ENCODE data around the gene PDE10A. TPM values are rescaled to one million over a fixed set of nuclear protein-coding genes. Genes with fewer than 3 reads are reported as not detected.
"Not testable (repeated sequence)": the region's sequence is repeated elsewhere in the genome, so short reads cannot be mapped to it uniquely, and the experiment has no call there.

Gene PDE10A
- total RNA-seq, 1 donor from 2014 or later, result 17.3 TPM

DNA sequence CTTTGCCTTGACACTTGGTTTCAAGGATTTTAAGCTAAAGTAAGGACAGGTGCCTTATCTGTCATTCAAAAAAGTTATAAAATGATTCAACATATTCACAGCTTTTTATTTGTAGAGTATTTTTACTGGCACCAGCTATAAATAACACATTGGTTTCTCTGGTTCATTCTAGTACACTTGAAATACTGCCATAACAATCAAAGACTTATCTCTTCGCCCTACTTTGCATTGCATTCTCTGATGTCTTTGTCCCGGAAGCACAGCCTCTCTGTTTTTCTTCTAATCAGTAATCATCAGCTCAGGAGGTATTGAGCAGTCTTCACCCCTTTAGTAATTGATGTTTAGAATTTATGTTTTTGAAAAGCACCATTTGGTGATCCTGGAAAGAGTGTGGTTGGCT, 156.4 kb downstream of the PDE10A start:
- Histone ChIP-seq H3K27ac (no peak overlapping the region), H3K36me3 (no peaks in the 10 kb centered on the region), H3K79me2 (ENCODE audit: low read depth) (no peaks in the 10 kb centered on the region), H3K9ac (no peak overlapping the region), H3K4me1 (no peaks in the 10 kb centered on the region), H4K20me1 (ENCODE audit: low read depth) (no peaks in the 10 kb centered on the region), H2AFZ (replicated peaks) (no peak overlapping the region), H3K9me3 (ENCODE audit: low read depth) (no peaks in the 10 kb centered on the region), H3K4me2 (no peak overlapping the region), H3K4me3 (no peak overlapping the region), H3K27me3 (no peaks in the 10 kb centered on the region), H3F3A (ENCODE audit: low read depth) (no peaks in the 10 kb centered on the region)
- Mint-ChIP-seq H3K27ac (no peak overlapping the region), H3K27me3 (ENCODE audit: insufficient read depth, low read depth) (no peaks in the 10 kb centered on the region), H3K9me3 (no peaks in the 10 kb centered on the region), H3K4me3 (no peak overlapping the region), H3K36me3 (peaks cover 6% of the 10 kb centered on the region), H3K4me1 (no peaks in the 10 kb centered on the region)
- TF ChIP-seq EZH2 (IDR thresholded peaks at IDR 0.05) (no peak), EZH2phosphoT487 (IDR thresholded peaks at IDR 0.05) (no peak)
- TF ChIP-seq, protein P1, sequence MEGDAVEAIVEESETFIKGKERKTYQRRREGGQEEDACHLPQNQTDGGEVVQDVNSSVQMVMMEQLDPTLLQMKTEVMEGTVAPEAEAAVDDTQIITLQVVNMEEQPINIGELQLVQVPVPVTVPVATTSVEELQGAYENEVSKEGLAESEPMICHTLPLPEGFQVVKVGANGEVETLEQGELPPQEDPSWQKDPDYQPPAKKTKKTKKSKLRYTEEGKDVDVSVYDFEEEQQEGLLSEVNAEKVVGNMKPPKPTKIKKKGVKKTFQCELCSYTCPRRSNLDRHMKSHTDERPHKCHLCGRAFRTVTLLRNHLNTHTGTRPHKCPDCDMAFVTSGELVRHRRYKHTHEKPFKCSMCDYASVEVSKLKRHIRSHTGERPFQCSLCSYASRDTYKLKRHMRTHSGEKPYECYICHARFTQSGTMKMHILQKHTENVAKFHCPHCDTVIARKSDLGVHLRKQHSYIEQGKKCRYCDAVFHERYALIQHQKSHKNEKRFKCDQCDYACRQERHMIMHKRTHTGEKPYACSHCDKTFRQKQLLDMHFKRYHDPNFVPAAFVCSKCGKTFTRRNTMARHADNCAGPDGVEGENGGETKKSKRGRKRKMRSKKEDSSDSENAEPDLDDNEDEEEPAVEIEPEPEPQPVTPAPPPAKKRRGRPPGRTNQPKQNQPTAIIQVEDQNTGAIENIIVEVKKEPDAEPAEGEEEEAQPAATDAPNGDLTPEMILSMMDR (IDR thresholded peaks at IDR 0.05), result no peak
- DNase-seq (ENCODE audit: low spot score), result no peak

DNA sequence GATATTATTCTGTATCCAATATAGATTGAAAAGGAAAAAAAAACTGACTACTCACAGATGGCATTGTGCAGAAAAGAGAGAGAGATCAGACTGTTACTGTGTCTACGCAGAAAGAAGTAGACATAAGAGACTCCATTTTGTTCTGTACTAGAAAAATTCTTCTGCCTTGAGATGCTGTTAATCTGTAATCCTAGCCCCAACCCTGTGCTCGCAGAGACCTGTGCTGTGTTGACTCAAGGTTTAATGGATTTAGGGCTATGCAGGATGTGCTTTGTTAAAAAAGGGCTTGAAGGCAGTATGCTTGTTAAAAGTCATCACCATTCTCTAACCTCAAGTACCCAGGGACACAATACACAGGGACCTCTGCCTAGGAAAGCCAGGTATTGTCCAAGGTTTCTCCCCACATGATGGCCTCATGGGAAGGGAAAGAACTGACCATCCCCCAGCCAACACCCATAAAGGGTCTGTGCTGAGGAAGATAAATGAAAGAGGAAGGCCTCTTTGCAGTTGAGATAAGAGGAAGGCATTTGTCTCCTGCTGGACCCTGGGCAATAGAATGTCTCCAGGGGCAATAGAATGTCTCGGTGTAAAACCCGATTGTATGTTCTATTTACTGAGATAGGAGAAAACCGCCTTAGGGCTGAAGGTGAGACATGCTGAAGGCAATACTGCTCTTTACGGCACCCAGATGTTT, 162.7 kb downstream of the PDE10A start:
- not testable (repeated sequence) for H3K27ac ChIP-seq; H3K4me3 Mint-ChIP-seq; H2AFZ ChIP-seq (replicated peaks); H3K27ac Mint-ChIP-seq; H3K4me3 ChIP-seq; H3K27me3 ChIP-seq; H3K79me2 ChIP-seq (ENCODE audit: low read depth); H3K36me3 Mint-ChIP-seq; H3F3A ChIP-seq (ENCODE audit: low read depth); H3K36me3 ChIP-seq; H4K20me1 ChIP-seq (ENCODE audit: low read depth); H3K4me1 Mint-ChIP-seq; H3K4me1 ChIP-seq; DNase-seq (ENCODE audit: low spot score); H3K4me2 ChIP-seq; H3K9me3 ChIP-seq (ENCODE audit: low read depth); H3K27me3 Mint-ChIP-seq (ENCODE audit: insufficient read depth, low read depth); H3K9me3 Mint-ChIP-seq; H3K9ac ChIP-seq

DNA sequence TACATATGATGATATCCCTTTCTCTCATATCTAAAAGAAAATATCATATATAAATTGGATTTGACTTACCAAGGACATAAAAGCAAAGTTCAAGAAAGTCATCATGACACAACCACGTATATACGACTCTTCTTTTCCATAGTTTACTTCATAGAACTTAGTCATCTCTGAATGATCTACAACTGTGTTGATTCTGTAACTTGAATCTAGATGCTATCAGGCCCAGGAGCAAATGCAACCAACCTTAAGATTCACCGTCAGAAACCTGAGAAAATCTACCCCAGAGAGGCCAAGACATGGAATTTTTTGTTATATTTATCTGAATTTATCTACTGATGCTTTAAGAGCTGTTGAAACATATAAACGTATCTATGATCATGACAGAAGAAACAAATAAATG, 165.6 kb downstream of the PDE10A start:
- no peaks in the 10 kb centered on the region for H3K4me1 ChIP-seq
- no peaks in the 10 kb centered on the region for H3K36me3 ChIP-seq
- H3K4me2 ChIP-seq, result no peak overlapping the region
- no peaks in the 10 kb centered on the region for H3K9me3 ChIP-seq (ENCODE audit: low read depth)
- no peak overlapping the region for H3K27ac ChIP-seq
- no peaks in the 10 kb centered on the region for H3K79me2 ChIP-seq (ENCODE audit: low read depth)
- H4K20me1 ChIP-seq (ENCODE audit: low read depth), result no peaks in the 10 kb centered on the region
- H3K9ac ChIP-seq, result no peak overlapping the region
- no peaks in the 10 kb centered on the region for H3F3A ChIP-seq (ENCODE audit: low read depth)
- Mint-ChIP-seq H3K27me3 (ENCODE audit: insufficient read depth, low read depth) (no peaks in the 10 kb centered on the region), H3K4me3 (no peak overlapping the region), H3K36me3 (peaks cover 8% of the 10 kb centered on the region), H3K9me3 (peaks cover 7% of the 10 kb centered on the region), H3K4me1 (no peaks in the 10 kb centered on the region), H3K27ac (no peak overlapping the region)
- TF ChIP-seq EZH2 (IDR thresholded peaks at IDR 0.05), result no peak
- no peak overlapping the region for H3K4me3 ChIP-seq
- H3K27me3 ChIP-seq, result no peaks in the 10 kb centered on the region
- no peak for DNase-seq (ENCODE audit: low spot score)
- no peak overlapping the region for H2AFZ ChIP-seq (replicated peaks)

DNA sequence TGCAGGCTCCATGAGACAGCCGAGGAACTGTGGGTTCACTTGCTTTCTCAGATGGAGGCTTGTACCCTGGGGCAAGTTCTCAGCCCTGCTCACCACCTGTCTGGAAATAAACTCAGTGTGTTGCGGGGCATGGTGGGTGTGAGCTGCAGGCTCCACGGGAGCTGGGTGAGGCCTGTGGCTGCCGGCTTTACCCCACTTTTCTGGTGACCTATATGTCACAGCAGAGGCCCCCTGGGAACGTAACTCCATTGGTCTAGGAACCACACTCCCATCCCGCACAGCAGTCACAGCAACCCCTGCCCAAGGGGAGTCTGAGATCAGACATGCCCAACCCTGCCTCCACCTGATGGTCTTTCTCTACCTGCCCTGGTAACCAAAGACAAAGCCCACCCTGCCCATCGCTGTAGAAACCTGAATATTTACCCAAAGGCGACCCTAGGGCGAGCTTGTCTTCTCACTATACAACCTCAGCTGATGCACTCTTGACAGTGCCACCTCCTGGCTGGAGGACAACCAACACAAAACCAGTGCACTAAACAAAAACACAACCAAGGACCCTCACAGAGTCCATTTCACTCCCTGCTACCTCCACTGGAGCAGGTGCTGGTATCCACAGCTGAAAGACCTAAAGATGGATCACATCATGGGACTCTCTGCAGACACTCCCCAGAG, 174.3 kb downstream of the PDE10A start:
- Mint-ChIP-seq H3K4me1 (peaks cover 28% of the 10 kb centered on the region), H3K9me3 (peaks cover 36% of the 10 kb centered on the region), H3K27ac (no peak overlapping the region), H3K36me3 (peaks cover 5% of the 10 kb centered on the region), H3K4me3 (no peak overlapping the region), H3K27me3 (ENCODE audit: insufficient read depth, low read depth) (peaks cover 2% of the 10 kb centered on the region)
- Histone ChIP-seq H3K9ac (no peak overlapping the region), H3K27me3 (no peaks in the 10 kb centered on the region), H3K27ac (no peak overlapping the region), H3F3A (ENCODE audit: low read depth) (no peaks in the 10 kb centered on the region), H3K36me3 (no peaks in the 10 kb centered on the region), H3K4me2 (no peak overlapping the region), H3K9me3 (ENCODE audit: low read depth) (no peaks in the 10 kb centered on the region), H2AFZ (replicated peaks) (no peak overlapping the region), H3K4me3 (no peak overlapping the region), H3K4me1 (peaks cover 9% of the 10 kb centered on the region), H4K20me1 (ENCODE audit: low read depth) (peaks cover 4% of the 10 kb centered on the region), H3K79me2 (ENCODE audit: low read depth) (no peaks in the 10 kb centered on the region)
- DNase-seq (ENCODE audit: low spot score), result no peak
- TF ChIP-seq EZH2 (IDR thresholded peaks at IDR 0.05) (no peak), EZH2phosphoT487 (IDR thresholded peaks at IDR 0.05) (no peak)
- TF ChIP-seq, protein P1 (IDR thresholded peaks at IDR 0.05), result no peak

Measured in neural progenitor cell (in vitro differentiated cells).